Coronary artery (tissue), 2 donors: ENCODE results near the gene QRICH1.
A peak's percentile ranks its signal among the peaks of the same experiment; 100 is the strongest.

Experiments used
- DNase-seq: peaks from one replicate; pipeline ENCODE4 v3.0.0-alpha.2; 2017; ENCODE audit warnings: low spot score
- H3K27ac ChIP-seq, 2 donors: fragments of 200-600 bp; sonication (generic); one replicate each; pipeline ENCODE4 v1.5.1; 2016 to 2019
- H3K4me3 ChIP-seq: fragments of 200-600 bp; sonication (generic); 2 replicates; pipeline ENCODE4 v1.5.1; 2016; ENCODE audit warnings: mild to moderate bottlenecking, moderate library complexity
- CTCF ChIP-seq: fragments of 200-600 bp; sonication (generic); IDR thresholded peaks from one replicate; pipeline ENCODE4 v1.5.1; 2019; ENCODE audit warnings: antibody characterized with exemption

The QRICH1 gene

GRCh38 chr3:49021213-49021812, 72.6 kb downstream of the QRICH1 start:
- peak; percentile 99 for DNase-seq
- peak overlapping the region; percentile 99 for H3K27ac ChIP-seq
- TF ChIP-seq CTCF: no peak
- H3K4me3 ChIP-seq: peak overlapping the region; percentile 96

- peak; percentile 87 for DNase-seq
- no peak for TF ChIP-seq CTCF
- Histone ChIP-seq H3K4me3 (peak overlapping the region; percentile 96), H3K27ac (peak overlapping the region; percentile 99)
Measured at GRCh38 chr3:49020330-49021212, 73.3 kb downstream of the QRICH1 start.

GRCh38 chr3:49019941-49020329, 73.9 kb downstream of the QRICH1 start:
- Histone ChIP-seq H3K27ac (peak overlapping the region in 1 of 2 donors; percentile 99), H3K4me3 (peak overlapping the region; percentile 96)
- no peak for TF ChIP-seq CTCF
- DNase-seq: no peak

GRCh38 chr3:49018707-49019006, 75.2 kb downstream of the QRICH1 start:
- TF ChIP-seq CTCF: no peak
- H3K27ac ChIP-seq: peak overlapping the region; percentile 74 to 80
- no peak for DNase-seq
- peak overlapping the region; percentile 84 for H3K4me3 ChIP-seq

GRCh38 chr3:49017971-49018706, 75.7 kb downstream of the QRICH1 start, which contains the start of gene DALRD3:
Gene DALRD3, minus strand, starts transcription at chr3:49018580. Its CDS starts 16 bp downstream, at chr3:49018564.
- TF ChIP-seq CTCF: no peak
- Histone ChIP-seq H3K27ac (peak within 1 kb of the TSS; percentile 74 to 80), H3K4me3 (peak within 1 kb of the TSS; percentile 84)
- DNase-seq: no peak

GRCh38 chr3:49017229-49017970, 76.5 kb downstream of the QRICH1 start:
- H3K27ac ChIP-seq: peak overlapping the region; percentile 74 to 80
- TF ChIP-seq CTCF: no peak
- no peak for DNase-seq

More at GRCh38 chr3:49017229-49017970, 76.5 kb downstream of the QRICH1 start:
- peak overlapping the region; percentile 84 for H3K4me3 ChIP-seq
